UCSD-AML1 (cell line): Measurements from ENCODE around the gene SMYD1.
A peak's percentile ranks its signal among the peaks of the same experiment; 100 is the strongest.

Source experiments
- DNase-seq: peaks from one replicate; lab custom pipeline; 2025; ENCODE audit not compliant: unreplicated experiment; lab: John Stamatoyannopoulos, UW

SMYD1 gene

GRCh38 chr2:88055371-88056128 is 12.1 kb upstream of the SMYD1 start, which contains the start of gene KRCC1:
TSS of gene KRCC1 (minus strand) at chr2:88055783. CDS start at chr2:88028563, 27,220 bp downstream.
- DNase-seq: peak; percentile 97

- DNase-seq: no peak
These were observed 10.2 kb upstream of the SMYD1 start for GRCh38 chr2:88057437-88057844.

- DNase-seq: no peak
These were observed 9.4 kb upstream of the SMYD1 start for GRCh38 chr2:88058191-88058590.

- DNase-seq: no peak
These were observed 7.4 kb upstream of the SMYD1 start for GRCh38 chr2:88059979-88060906.

- DNase-seq: no peak
These were observed 6.7 kb upstream of the SMYD1 start for GRCh38 chr2:88060907-88061275.

- no peak for DNase-seq
These were observed 6.3 kb upstream of the SMYD1 start for GRCh38 chr2:88061295-88061694.

GRCh38 chr2:88066543-88066942 is 1.1 kb upstream of the SMYD1 start:
- DNase-seq: no peak

GRCh38 chr2:88067189-88067588 is 436 bp upstream of the SMYD1 start:
- DNase-seq: no peak

- no peak for DNase-seq
These were observed 419 bp downstream of the SMYD1 start for GRCh38 chr2:88068044-88068443.

- DNase-seq: no peak
These were observed 1.5 kb downstream of the SMYD1 start for GRCh38 chr2:88069117-88069516.

- no peak for DNase-seq
These were observed 2.4 kb downstream of the SMYD1 start for GRCh38 chr2:88070055-88070454.

GRCh38 chr2:88071365-88071764 is 3.7 kb downstream of the SMYD1 start:
- DNase-seq: no peak

- DNase-seq: no peak
These were observed 6.5 kb downstream of the SMYD1 start for GRCh38 chr2:88074150-88074549.

GRCh38 chr2:88074854-88075292 is 7.2 kb downstream of the SMYD1 start:
- no peak for DNase-seq

- no peak for DNase-seq
These were observed 9.5 kb downstream of the SMYD1 start for GRCh38 chr2:88077080-88077479.

- no peak for DNase-seq
These were observed 11.1 kb downstream of the SMYD1 start for GRCh38 chr2:88078643-88079172.

- no peak for DNase-seq
These were observed 12.9 kb downstream of the SMYD1 start for GRCh38 chr2:88080545-88080944.

- DNase-seq: no peak
These were observed 14.4 kb downstream of the SMYD1 start for GRCh38 chr2:88081924-88082608.

GRCh38 chr2:88082781-88083180 is 15.2 kb downstream of the SMYD1 start:
- no peak for DNase-seq

- no peak for DNase-seq
These were observed 17.5 kb downstream of the SMYD1 start for GRCh38 chr2:88085099-88085498.

GRCh38 chr2:88085602-88086001 is 18.0 kb downstream of the SMYD1 start:
- DNase-seq: no peak
